Left lobe of liver (tissue), 2 donors: ENCODE measurements around the gene WIPF2. TPM values are rescaled to one million over a fixed set of nuclear protein-coding genes. Genes with fewer than 3 reads are reported as not detected.
A peak's percentile ranks its signal among the peaks of the same experiment; 100 is the strongest.

Experiments
- ATAC-seq: fragments of 200-7000 bp; cut with Tn5 transposase; one replicate; pipeline ENCODE4 v1.9.1; 2020; ENCODE audit warnings: mild to moderate bottlenecking, moderate library complexity
- DNase-seq: peaks from one replicate; pipeline ENCODE4 v3.0.0-alpha.2; 2020; ENCODE audit warnings: low spot score
- total RNA-seq: library from RNA; stranded (reverse); gene quantifications from one replicate; pipeline ENCODE4 v1.2.1, GENCODE V29; 2021
- donor health status: DM: no; HTN: no; CAD: no; lungs with moderate emphysema.
- donor health status: DM: no; HTN: yes; CAD: no.

Gene WIPF2
- total RNA-seq, 1 donor from 2014 or later, result 10.3 TPM

DNA sequence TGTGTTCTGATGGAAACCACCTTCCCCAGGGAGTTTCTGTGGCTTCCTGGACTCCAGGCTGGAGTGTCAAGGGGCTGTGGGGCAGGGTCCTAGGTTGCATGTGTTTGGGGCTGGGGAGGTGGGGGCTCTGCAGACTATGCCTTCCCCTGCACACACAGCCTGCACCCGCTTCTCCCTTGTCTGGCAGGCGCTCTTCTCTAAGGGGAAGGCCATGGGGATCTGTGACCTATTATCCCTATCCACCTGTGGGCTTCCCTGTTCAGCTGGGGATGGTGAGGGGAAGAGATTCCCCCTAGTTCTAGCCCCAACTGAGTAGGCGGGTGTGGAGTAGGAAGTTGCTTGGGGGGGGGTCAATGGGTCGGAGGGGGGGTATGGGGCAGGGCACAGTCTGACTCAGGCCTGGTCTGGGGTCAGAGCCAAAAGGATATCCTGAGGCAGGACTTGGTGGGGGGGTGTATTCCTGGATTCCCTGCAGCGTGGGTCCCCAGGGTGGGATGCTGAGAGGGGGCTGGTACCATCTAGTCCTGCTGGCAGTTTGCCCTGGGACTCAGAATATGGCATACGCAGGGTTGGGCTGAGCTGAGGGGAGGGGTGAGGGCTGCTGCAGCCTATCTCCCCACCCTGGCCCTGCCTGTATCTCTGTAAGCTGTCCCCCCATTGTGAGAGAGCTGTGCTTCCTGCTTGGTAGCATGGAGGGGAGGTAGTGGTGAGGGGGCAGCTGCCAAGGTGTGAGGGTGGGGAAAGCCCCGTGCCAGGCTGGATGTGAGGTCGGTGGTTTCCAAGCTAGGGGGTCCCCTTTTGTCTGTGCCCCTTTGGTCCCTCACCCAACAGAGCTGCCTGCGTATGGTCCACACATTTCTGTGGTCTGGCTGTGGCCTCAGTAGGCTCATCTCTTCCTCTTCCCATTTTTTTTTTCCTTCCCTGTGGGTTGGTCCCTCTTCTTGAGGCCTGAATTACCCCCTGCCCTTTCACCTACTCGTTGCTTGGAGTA is 104.6 kb downstream of the WIPF2 start:
- ATAC-seq (no peak), DNase-seq (no peak)

GRCh38 chr17:40325156-40326013 is 106.3 kb downstream of the WIPF2 start:
- no peak for DNase-seq
- no peak for ATAC-seq

DNA sequence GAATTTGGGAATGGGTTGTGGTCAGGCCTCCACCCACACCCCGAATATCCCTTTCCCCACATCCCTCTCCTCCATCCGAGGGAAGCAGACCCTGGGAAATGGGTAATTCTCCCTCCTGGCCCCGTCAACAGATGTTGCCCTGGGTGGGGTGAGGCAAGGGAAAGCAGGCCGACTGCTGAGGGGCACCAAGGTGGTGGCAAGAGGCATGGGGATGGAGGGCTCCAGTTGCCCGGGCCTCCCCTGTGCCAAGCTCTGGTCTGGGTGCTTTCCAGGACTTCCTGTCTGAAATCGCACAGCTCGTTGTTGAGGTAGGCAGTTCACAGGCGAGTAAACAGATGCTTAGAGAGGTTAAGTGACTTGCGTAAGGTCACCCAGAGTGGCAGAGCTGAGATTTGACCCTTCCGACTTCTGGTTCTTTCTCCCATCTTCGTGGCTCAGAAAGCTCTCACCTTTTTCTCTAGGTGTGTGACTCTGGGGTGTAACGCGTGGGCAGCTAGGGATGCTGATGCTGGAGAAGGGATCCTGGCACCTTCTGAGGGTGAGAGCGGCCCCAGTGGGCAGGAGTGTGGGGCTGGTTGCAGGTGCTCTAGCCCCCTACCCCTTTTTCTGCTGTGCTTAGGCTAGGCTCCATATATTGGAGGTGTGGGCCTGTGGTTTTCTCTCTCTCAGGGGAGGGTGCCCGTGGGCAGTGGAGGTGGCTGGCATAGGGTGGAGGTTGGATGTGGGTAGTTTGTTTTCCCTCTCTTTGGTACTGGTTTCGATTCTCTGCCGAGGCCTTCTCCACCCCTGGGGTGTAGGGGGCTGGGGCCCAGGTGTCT is 107.1 kb downstream of the WIPF2 start:
- ATAC-seq (peak; percentile 59), DNase-seq (peak; percentile 84)

DNA sequence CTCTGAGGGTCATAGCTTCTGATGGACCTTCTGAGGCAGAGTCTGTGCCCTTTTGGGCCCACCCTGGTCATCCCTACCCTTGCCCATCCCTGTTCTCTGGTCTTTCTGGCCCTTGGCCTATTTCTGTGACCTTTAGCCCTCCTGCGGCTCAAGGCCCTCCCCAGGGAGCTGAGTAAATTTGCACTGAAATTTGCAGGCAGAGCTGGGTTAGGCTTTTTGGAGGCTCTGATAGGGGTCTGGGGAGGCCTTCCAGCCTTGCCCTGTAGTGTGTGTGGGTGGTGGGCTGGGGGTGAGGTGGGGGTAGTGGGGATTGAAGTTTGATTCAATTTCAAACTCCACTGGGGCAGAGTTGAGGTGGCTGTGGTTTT is 107.7 kb downstream of the WIPF2 start:
- peak; percentile 52 for ATAC-seq
- DNase-seq, result peak; percentile 75

GRCh38 chr17:40327244-40327729 is 108.2 kb downstream of the WIPF2 start:
- DNase-seq (no peak), ATAC-seq (no peak)

GRCh38 chr17:40327735-40328385 is 108.8 kb downstream of the WIPF2 start:
- no peak for ATAC-seq
- DNase-seq, result peak; percentile 63

GRCh38 chr17:40328386-40328766 is 109.3 kb downstream of the WIPF2 start:
- DNase-seq (no peak), ATAC-seq (no peak)

- ATAC-seq, result peak; percentile 28
- DNase-seq, result peak; percentile 93
These were observed 111.0 kb downstream of the WIPF2 start for GRCh38 chr17:40329839-40330794.

DNA sequence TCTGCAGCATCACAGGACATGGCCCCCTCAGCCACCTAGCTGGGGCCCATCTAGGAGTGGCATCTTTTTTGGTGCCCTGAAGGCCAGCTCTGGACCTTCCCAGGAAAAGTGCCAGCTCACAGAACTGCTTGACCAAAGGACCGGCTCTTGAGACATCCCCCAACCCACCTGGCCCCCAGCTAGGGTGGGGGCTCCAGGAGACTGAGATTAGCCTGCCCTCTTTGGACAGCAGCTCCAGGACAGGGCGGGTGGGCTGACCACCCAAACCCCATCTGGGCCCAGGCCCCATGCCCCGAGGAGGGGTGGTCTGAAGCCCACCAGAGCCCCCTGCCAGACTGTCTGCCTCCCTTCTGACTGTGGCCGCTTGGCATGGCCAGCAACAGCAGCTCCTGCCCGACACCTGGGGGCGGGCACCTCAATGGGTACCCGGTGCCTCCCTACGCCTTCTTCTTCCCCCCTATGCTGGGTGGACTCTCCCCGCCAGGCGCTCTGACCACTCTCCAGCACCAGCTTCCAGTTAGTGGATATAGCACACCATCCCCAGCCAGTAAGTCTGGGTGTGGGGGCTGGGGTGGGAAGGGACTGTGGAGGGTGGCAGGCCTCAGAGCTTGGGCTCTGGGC is 111.9 kb downstream of the WIPF2 start:
- DNase-seq, result no peak
- ATAC-seq, result no peak

- DNase-seq (peak; percentile 99), ATAC-seq (peak; percentile 72)
These were observed 112.9 kb downstream of the WIPF2 start for GRCh38 chr17:40331743-40332641.

Other genes starting within 250 kb of the WIPF2 start
- gene PSMD3, start 238.5 kb upstream of the WIPF2 start, total RNA-seq, result 52.4 TPM
- not detected for gene CSF3, start 203.9 kb upstream of the WIPF2 start, total RNA-seq
- 28.8 TPM for gene MED24, start 164.9 kb upstream of the WIPF2 start, total RNA-seq
- 10.7 TPM for gene THRA, start 156.3 kb upstream of the WIPF2 start, total RNA-seq
- gene NR1D1, start 118.7 kb upstream of the WIPF2 start, total RNA-seq, result 18.6 TPM
- 45.9 TPM for gene MSL1, start 97.3 kb upstream of the WIPF2 start, total RNA-seq
- gene CASC3, start 78.8 kb upstream of the WIPF2 start, total RNA-seq, result 25.1 TPM
- gene RAPGEFL1, start 41.8 kb upstream of the WIPF2 start, total RNA-seq, result 19.3 TPM
- gene CDC6, start 68.6 kb downstream of the WIPF2 start, total RNA-seq, result 1.5 TPM
- gene RARA, start 89.9 kb downstream of the WIPF2 start, total RNA-seq, result 21.3 TPM
- gene GJD3, start 145.4 kb downstream of the WIPF2 start, total RNA-seq, result 0.68 TPM
- 1.8 TPM for gene TOP2A, start 198.6 kb downstream of the WIPF2 start, total RNA-seq
- 501 TPM for gene IGFBP4, start 224.1 kb downstream of the WIPF2 start, total RNA-seq